Activated T-cell treated with anti-CD3 and anti-CD28 coated beads for 48 hours (primary cell): ENCODE measurements around the gene SLC35F5.
"Not testable (repeated sequence)": the region's sequence is repeated elsewhere in the genome, so short reads cannot be mapped to it uniquely, and the experiment has no call there.

Experiments
- DNase-seq: peaks from one replicate; pipeline ENCODE4 v3.0.0-alpha.2; 2020; ENCODE audit warnings: low read depth

Gene SLC35F5

GRCh38 chr2:113755835-113756354, 547 bp downstream of the SLC35F5 start:
- DNase-seq = peak; percentile 39

DNA sequence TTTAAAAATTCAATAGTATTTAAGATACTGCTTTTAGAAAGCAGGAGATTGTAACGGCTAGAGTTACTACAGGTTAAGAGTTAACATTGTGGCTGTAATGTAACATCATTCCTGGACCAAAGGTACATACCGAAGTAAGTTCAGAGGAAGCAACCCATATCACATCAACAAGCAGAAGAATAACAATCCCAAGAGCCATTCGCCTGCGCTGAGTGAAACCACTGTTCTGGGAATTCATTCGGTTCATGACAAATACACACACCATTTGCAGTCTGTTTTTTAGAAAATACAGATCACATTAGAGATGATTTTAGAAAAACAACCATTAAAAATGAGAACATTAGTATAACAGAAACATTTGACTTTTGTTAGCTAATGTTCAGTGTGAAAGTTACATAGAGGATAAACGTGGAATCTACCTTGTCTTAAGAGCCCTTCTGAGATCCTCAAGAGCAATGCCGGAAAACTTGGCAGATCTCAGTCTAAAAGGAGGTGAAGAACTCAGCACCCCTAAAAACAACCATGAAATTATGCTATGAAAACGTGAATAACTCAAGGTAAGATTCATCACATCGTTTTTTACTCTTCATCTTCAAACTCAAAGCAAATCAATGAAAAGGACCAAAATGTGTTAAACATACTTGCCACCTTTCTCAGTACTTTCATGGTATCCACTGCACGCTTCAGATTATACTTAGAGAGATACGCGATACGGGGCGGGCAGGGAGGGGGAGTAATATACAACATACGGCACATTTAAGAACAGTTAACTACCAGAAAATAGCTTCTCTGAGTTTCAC, 1.2 kb downstream of the SLC35F5 start:
- DNase-seq = no peak

- no peak for DNase-seq
These were observed 2.3 kb downstream of the SLC35F5 start for GRCh38 chr2:113754160-113754559.

GRCh38 chr2:113750385-113750784, 6.1 kb downstream of the SLC35F5 start:
- DNase-seq = no peak

DNA sequence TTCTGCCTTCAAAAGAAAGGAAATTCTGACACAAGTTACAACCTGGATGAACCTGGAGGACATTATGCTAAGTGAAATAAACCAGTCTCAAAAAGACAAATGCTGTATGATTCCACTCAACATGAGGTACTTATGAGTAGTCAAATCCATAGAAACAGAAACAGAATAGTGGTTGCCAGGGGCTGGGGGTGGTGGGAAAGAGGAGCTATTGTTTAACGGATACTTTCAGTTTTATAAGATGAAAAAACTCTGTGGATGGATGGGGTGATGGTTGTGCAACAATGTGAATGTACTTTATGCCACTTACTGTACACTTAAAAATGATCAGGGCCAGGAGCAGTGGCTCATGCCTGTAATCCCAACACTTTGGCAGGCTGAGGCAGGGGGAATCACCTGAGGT, 15.4 kb downstream of the SLC35F5 start:
- DNase-seq = no peak

GRCh38 chr2:113739849-113740248, 16.6 kb downstream of the SLC35F5 start:
- no peak for DNase-seq

DNA sequence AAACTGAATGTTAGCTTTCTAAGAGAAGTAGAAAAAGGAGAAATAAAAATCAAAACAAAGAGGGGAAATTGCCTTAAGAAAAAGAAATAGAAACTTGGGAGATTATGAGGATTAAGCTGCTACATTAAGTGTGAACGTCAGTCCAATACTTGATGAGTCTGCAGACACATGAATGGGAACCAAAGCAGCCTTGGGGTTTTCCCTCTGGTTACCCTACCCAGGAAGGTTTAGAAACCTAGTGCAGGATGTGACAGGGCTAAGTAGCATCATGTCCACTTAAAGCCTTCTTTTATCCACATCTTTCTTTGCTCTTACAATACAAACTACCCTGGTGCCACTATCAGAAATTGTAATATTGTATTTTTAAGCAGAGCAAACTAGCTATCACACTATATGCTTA, 22.3 kb downstream of the SLC35F5 start:
- DNase-seq = no peak

GRCh38 chr2:113724010-113724409, 32.4 kb downstream of the SLC35F5 start:
- no peak for DNase-seq

- no peak for DNase-seq
These were observed 33.0 kb downstream of the SLC35F5 start for GRCh38 chr2:113723411-113723810.

DNA sequence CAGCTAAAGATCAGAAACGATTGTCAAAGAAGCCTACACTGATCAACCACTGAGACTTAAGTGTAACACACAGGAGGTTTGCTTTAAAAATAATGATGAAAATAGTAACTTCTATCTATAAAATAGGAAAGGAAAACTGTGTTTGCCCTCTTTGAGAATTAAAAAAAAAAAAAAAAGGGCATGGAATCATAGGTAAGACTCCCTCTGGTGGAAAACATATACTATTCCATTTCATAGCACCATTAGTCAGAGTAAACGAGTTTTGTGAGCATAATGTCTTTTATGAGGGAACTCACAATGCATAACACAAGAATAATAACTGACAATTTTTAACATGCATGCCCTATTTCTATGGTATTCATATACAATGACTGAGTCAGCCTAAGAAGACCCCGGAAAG, 36.3 kb downstream of the SLC35F5 start:
- DNase-seq = no peak

GRCh38 chr2:113716291-113716690, 40.2 kb downstream of the SLC35F5 start:
- no peak for DNase-seq

GRCh38 chr2:113712941-113713340, 43.5 kb downstream of the SLC35F5 start:
- DNase-seq = no peak

- DNase-seq = no peak
These were observed 44.6 kb downstream of the SLC35F5 start for GRCh38 chr2:113711851-113712250.

- no peak for DNase-seq
These were observed 47.4 kb downstream of the SLC35F5 start for GRCh38 chr2:113709022-113709421.

- DNase-seq = no peak
These were observed 49.3 kb downstream of the SLC35F5 start for GRCh38 chr2:113707106-113707505.

DNA sequence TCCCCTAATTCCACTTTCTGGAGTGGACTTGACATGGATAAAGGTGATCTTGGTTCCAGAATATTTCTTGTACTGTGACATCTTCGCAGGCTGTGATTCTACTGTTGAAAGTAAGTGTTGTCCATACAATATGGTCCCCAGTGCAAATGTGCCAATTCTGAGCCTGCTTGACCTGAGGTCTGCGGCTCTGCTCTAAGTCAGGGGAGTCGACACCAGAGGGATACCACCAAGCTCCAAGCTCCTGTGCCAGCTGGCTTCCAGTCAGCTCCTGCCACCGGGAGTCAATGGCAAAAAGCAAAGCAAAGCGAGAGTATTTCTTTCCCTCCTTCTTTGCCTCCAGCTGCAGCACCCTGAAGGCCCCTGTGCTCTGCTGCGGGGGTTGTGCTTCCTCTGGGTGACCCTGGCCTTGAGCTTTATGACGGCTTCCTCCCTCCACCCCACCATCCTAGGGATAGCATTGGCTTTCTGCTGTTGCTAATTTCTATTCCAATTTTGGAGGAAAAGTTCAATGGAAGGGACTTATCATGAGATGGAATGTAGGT, 50.4 kb downstream of the SLC35F5 start:
- no peak for DNase-seq

DNA sequence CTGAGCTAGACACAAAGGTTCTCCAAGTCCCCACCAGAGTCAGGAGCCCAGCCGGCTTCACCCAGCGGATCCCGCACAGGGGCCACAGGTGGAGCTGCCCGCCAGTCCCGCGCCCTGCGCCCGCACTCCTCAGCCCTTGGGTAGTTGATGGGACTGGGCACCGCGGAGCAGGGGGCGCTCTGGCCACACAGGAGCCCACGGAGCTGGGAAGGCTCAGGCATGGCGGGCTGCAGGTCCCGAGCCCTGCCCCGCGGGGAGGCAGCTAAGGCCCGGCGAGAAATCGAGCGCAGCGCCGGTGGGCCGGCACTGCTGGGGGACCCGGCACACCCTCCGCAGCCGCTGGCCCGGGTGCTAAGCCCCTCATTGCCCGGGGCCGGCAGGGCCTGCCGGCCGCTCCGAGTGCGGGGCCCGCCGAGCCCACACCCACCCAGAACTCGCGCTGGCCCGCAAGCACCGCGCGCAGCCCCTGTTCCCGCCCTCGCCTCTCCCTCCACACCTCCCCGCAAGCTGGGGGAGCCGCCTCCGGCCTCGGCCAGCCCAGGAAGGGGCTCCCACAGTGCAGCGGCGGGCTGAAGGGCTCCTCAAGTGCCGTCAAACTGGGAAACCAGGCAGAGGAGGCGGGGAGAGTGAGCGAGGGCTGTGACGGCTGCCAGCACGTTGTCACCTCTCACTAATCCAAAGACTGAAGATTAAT, 52.0 kb downstream of the SLC35F5 start:
- not testable (repeated sequence) for DNase-seq

DNA sequence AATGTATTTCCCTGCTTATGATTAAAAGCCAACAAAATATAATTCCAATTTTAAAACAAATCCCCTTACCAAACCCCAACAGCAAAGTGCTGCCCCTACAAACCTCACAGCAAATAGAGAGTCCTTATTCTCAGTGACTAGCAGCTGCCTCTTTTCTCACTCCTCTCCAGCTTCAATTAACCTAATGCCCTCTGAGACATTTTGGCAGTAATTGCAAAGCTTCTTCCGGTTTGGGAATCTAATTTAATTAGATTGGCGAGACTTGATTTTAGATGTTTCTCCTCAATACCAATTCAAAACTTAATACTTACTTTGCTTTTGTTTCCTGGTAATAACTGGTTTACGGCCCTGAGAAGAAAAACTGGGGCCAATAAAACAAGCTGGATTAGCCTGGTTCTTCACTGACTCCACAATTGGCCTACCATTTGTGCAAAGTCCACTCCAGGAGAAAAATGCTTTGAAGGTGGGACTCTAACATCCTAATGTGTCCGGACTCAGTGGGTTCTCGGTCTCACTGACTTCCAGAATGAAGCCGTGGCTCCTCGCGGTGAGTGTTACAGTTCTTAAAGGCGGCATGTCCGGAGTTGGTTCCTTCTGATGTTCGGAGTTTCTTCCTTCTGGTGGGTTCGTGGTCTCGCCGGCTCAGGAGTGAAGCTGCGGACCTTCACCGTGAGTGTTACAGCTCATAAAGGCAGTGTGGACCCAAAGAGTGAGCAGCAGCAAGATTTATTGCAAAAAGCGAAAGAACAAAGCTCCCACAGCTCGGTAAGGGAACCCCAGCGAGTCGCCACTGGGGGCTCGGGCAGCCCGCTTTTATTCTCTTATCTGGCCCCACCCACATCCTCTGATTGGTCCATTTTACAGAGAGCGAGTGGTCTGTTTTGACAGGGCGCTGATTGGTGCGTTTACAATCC, 52.8 kb downstream of the SLC35F5 start:
- no peak for DNase-seq

DNA sequence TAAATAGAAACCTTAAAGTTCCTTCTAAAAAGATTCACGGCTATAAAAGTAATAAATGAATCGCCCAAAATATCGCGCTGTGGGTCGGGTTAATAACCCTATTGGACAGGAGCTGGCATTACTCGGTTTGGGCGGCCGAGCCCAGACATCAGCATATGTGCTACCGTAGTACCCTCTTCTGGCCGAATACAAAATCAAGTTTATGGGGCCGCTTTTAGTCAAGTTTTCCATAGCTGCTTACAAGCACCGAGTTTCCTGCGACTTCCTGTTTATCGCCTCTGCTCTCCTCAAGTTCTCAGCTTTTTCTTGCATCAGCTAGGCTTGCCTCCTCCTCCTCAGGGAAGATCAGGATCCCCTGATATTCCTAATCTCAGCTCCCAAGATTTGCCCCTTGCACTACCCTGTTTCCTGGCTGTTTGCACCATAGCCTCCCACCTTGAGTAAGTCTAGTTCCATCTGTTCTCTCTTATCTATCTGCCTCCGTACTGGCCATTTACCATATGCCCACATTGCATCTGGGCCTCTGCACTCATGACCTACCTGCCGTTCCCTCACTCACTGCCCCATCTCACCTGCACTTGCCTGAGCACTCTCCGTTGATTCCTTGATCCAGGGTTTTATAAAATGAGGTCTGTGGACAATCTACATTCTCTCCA, 56.1 kb downstream of the SLC35F5 start:
- peak; percentile 30 for DNase-seq

DNA sequence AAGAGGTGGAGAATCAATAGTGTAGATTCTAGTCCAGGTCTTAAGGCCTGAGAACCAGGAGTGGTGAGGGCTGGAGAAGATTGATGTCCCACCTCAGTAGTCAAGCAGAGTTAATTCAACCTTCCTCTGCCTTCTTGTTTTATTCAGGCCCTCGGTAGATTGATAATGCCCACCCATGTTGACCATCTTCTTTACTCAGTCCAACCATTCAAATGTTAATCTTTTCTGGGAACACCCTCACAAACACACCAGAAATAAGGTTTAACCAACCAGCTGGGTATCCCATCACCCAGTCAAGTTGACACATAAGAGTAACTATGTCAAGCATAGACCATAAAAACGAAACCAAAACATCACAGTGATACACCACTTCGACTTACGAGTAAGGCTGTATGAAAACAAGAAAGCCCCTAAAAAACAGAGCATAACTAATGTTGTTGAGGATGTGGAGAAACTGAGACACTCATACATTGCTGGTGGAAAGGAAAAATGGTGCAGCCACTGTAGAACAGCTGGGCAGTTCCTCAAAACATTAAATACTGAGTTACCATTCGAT, 57.5 kb downstream of the SLC35F5 start:
- no peak for DNase-seq

DNA sequence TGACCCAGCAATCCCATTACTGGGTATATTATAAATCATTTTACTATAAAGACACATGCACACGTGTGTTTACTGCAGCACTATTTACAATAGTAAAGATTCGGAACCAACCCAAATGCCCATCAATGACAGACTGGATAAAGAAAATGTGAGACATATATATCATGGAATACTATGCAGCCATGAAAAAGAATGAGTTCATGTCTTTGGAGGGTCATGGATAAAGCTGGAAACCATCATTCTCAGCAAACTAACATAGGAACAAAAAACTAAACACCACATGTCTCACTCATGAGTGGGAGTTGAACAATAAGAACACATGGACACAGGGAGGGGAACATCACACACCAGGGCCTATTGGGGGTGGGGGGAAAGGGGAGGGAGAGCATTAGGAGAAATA, 58.2 kb downstream of the SLC35F5 start:
- DNase-seq = not testable (repeated sequence)
